ENCODE measurements around the gene FAM227B.

GRCh38 chr15:49506341-49506740 lies 114.3 kb downstream of the FAM227B start:
- TF ChIP-seq POLR2AphosphoS5 (IDR thresholded peaks at IDR 0.05; ENCODE audit: borderline replicate concordance, low read depth, low read length), result no peak
- no peak for TF ChIP-seq EZH2 (IDR thresholded peaks at IDR 0.05)
- TF ChIP-seq FOXP2 (optimal IDR thresholded peaks at IDR 0.05; ENCODE audit: control extremely low read depth, extremely low read length, insufficient read depth), result no peak

Measured in SK-N-MC (cell line).